Breast epithelium (tissue), 3 donors: ENCODE measurements around the gene ARHGEF2.

Experiments used
- CTCF ChIP-seq, 3 donors: fragments of 450-650 bp; IDR thresholded peaks; one replicate each; pipeline ENCODE4 v1.5.1; 2016 to 2017; ENCODE audit warnings: antibody characterized with exemption in 3 of 3, mild to moderate bottlenecking in 3 of 3, moderate library complexity in 3 of 3
- POLR2AphosphoS5 ChIP-seq, 3 donors: sonication (generic); formaldehyde crosslinking; IDR thresholded peaks; one replicate each; pipeline ENCODE4 v1.6.1; 2017; ENCODE audit warnings: antibody characterized with exemption in 3 of 3

DNA sequence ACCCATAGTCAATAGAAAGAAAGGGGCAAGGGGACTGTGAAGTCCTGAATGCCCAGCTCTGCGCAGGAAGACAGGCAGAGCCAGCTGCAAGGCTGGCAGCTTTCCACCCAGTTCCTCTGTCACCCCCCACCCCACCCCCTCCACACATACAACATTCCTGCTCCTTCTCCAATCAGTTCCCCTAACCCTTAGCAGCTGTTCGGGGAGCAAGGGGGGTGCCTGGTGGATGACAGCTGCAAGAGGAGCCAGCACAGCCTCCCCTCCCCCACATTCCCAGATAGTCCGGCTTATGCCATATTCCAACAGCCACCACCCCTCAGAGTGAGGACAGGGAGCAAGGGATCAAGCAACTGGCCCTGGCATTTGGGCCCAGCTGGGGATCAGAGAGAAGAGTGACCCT lies 9.7 kb downstream of the ARHGEF2 start:
- TF ChIP-seq CTCF (IDR thresholded peaks at IDR 0.05) (no peak), POLR2AphosphoS5 (IDR thresholded peaks at IDR 0.05) (no peak)
